ENCODE results near the gene XNDC1N.
"Not testable (repeated sequence)": the region's sequence is repeated elsewhere in the genome, so short reads cannot be mapped to it uniquely, and the experiment has no call there.

The XNDC1N gene

DNA sequence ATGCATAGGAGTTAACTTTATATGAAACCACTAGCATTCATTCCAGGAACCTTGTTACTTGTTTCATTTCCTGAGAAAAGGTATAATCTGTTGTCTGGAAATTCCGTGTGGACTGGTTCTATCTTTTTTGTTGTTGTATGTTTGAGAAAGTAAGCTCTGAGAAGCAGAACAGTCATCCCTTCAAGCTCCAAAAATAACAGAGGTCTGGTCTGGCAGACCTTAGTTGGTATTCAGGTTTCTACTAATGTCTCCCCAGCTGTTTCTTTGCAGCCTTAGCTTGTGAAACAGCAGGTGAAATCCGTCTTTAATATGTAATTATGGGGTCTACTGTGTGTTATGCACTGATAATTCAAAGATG is 2.8 kb upstream of the XNDC1N start:
- no peak for DNase-seq (ENCODE audit: low read depth in 2 of 2)

DNA sequence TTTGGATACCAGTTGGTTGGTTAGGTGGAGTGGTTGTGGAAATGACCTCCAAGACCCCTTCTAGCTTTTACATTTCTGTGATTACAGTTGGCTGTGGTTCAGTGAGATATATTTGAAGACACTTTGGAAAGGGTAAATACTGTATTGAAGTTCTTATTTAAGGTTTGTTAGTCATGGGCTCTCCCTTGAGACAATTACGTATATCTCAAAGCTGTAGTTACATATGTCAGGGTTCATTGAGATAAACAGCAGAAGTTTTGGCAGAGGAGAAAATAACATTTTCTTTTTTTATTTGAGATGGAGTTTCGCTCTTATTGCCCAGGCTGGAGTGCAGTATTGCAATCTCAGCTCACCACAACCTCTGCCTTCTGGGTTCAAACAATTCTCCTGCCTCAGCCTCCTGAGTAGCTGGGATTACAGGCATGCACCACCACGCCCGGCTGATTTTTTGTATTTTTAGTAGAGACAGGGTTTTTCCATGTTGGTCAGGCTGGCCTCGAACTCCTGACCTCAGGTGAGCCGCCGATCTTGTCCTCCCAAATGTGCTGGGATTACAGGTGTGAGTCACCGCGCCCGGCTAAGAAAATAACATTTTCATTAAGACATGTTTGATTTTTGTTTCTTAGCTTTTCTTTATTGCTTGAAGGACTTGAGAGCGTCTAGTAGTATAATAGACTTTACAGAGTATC is 2.3 kb upstream of the XNDC1N start:
- no peak for DNase-seq (ENCODE audit: low read depth in 2 of 2)

DNA sequence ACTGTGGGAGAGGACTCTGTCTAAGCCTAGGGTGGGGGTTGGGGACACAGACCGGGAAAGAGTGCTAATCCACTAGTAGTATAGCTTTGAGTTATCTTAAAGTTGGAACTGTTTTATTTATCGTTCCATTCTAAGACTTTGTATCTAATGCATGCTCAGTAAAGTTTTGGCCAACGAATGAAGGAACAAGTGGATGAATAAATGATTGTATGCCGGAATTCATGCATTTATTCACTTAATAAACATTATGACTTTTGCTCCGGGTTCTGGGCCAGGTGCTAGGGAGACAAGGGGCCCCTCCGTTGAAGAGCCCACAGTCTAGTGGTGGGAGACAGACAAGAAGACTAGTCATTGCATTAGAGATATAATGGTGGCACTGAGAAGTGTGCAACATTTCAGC is 1.1 kb upstream of the XNDC1N start:
- DNase-seq (ENCODE audit: low read depth in 2 of 2): no peak

DNA sequence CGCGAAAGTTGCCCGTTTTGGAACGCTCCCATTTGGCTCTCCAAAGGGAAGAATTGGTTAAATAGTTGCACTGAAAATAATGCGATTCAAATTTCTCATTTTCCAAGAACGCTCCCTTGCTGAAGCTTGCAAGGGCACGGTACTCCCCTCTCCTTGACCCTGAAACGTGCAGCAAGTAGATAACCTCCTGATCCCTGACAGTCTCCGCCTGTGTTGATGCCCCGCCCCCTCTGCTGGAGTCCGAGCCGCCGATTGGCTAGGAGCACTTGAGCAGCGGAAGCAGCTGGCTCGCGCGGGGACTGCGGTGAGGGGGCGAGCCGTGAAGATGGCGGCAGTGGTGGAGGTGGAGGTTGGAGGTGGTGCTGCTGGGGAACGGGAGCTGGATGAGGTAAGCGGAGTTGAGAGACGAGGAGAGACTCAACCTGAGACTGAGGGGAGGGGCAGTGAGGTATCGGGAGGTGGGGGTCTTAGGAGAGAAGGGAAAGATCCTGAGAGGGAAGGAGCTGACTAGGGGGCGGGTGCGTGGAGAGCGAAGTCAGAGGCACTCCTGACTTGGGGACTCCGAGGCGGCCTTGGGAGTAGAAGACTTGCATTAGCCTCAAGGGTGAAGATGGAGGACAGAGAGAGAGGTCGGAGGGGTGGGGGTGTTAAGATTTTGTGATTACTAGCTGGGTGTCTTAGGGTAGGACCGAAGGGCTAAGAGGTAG is 496 bp upstream of the XNDC1N start, which contains the start of gene RNF121:
RNF121 (plus strand) TSS at position 310 of the 707 bp plus-strand sequence; CDS start at position 326, 16 bp downstream.
- DNase-seq (ENCODE audit: low read depth in 2 of 2): peak; percentile 86 to 95

DNA sequence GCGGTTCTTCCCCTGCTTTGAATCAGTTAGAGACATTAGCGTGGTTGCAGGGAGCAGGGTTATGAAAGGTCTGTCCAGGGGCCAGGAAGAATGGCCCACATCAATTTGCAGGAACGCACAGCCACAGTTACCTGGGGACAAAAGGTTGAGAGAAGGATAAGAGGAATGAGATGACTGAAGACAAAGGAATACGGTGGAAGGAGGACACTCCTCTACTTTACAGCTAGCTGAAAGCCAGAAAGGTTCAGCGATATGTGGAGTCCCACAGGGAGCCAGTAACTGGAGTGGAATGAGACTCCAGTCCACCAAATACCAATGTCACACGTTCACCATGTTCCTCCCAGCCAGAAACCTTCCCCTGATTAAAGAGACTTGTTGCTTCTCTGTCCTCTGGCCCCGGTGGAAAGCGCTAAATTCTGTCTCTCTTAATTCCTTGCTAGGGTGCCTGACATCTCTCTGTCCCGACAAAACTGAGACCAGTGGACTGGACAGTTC is 10.7 kb downstream of the XNDC1N start:
- DNase-seq (ENCODE audit: low read depth in 2 of 2): no peak

DNA sequence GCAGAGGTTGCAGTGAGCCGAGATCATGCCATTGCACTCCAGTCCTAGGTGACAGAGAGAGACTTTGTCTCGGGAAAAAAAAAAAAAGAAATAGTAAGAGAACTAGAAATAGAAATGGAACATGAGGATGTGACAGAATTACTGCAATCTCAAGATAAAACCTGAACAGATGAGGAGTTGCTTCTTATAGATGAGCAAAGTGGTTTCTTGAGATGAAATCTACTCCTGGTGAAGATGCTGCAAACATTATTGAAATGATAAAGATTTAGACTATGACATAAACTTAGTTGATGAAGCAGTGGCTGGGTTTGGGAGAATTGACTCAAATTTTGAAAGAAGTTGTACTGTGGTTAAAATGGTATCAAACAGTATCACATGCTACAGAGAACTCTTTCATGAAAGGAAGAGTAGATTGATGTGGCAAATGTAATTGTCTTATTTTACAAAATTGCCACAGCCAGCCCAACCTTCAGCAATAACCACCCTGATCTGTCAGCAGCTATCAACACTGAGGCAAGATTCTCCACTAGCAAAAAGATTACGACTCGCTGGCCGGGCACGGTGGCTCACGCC is 13.7 kb downstream of the XNDC1N start:
- DNase-seq (ENCODE audit: low read depth in 2 of 2): no peak

DNA sequence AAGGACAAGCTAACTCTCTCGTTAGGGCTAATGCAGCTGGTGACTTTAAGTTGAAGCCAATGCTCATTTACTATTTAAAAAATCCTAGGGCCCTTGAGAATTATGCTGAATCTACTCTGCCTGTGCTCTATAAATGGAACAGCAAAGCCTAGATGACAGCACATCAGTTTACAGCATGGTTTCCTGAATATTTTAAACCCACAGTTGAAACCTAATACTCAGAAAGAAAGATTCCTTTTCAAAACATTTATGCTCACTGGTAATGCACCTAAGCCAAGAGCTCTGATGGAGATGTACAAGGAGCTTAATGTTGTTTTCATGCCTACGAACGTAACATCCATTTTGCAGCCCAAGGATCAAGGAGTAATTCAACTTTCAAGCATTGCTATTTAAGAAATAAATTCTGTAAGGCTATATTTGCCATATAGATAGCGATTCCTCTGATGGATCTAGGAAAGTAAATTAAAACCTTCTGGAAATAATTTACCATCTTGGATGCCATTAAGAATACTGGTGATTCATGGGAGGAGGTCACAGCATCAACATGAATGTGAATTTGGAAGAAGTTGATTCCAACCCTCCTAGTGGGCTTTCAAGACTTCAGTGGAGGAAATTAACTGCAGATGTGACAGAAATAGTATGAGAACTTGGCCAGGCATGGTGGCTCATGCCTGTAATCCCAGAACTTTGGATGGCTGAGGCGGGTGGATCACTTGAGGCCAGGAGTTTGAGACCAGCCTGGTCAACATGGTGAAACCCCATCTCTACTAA is 14.5 kb downstream of the XNDC1N start:
- no peak for DNase-seq (ENCODE audit: low read depth in 2 of 2)

DNA sequence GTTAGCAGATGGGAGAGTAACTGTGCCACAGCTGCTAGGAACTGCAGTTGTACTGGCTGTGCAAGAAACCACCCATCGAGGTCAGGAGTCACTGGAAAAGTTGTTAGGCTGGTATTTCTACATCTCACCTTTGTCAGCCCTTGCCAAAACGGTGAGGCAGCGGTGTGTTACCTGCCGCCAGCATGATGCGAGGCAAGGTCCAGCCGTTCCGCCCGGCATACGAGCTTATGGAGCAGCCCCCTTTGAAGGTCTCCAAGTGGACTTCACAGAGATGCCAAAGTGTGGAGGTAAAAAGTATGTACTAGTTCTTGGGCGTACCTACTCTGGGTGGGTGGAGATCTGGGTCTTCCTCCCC is 16.4 kb downstream of the XNDC1N start:
- DNase-seq (ENCODE audit: low read depth in 2 of 2): not testable (repeated sequence)

DNA sequence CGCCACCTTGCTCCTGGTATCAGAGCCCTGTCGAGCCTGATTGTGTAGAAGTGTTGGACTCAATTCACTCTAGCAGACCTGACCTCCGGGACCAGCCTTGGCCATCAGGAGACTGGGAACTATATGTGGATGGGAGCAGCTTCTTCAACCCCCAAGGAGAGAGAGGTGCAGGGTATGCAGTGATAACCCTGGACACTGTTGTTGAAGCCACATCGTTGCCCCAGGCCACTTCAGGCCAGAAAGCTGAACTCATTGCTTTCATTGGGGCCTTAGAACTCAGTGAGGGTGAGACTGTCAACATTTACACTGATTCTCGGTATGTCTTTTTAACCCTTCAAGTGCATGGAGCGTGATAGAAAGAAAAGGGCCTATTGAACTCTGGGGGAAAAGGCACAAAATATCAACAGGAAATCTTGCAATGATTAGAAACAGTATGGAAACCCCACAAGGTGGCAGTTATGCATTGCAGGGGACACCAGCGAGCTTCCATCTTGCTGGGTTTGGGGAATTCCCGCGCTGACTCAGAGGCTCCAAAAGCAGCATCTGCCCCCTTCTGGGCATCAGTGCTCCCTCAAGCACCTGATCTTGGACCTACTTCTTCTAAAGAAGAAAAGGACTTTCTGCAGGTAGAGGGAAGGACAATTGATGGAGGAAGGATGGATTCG is 16.9 kb downstream of the XNDC1N start:
- peak in 1 of 2 donors; percentile 2 for DNase-seq (ENCODE audit: low read depth in 2 of 2)

DNA sequence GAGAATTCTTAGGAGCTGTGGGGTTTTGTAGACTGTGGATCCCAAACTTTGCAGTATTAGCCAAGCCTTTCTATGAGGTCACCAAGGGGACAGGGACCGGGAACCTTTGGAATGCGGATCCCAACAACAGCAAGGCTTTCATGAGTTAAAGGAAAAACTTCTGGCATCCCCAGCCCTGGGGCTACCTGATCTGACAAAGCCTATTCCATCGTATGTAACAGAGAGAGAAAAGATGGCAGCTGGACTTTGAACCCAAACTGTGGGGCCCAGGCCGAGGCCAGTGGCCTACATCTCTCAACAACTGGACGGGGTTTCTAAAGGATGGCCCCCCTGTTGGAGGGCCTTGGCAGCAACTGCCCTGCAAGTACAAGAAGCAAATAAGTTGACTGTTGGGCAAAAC is 17.6 kb downstream of the XNDC1N start:
- not testable (repeated sequence) for DNase-seq (ENCODE audit: low read depth in 2 of 2)

DNA sequence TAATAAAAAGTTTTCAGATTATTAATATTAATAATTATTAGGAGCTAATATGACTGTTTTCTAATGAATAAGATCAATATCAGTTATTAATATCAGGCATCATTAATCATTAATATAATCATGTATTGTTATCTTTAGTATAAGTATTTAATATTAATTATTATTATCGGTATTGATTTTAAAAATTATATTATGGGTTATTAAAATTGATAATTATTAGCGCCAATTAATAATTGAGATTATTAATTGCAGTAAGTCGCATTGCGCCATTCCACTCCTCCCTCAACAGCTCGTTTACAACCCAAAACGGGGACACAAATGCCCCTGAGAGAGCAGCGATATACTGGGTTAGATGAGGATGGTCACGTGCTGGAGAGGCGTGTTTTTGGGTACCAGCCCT is 20.2 kb downstream of the XNDC1N start:
- DNase-seq (ENCODE audit: low read depth in 2 of 2): no peak

DNA sequence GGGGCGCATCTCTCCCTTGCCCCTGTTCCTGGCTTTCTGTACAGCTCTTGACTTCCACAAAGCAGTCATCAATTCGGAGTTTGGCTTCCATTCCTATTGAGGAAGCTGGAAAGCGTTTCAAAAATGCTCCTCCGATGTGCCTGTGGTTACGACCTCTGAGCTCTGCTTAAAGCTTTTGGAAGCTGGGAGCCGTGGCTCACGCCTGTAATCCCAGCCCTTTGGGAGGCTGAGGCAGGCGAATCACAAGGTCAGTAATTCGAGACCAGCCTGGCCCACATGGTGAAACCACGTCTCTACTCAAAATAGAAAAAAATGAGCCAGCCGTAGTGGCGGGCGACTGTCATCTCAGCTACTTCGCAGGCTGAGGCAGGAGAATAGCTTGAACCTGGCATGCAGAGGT is 27.3 kb downstream of the XNDC1N start:
- not testable (repeated sequence) for DNase-seq (ENCODE audit: low read depth in 2 of 2)

DNA sequence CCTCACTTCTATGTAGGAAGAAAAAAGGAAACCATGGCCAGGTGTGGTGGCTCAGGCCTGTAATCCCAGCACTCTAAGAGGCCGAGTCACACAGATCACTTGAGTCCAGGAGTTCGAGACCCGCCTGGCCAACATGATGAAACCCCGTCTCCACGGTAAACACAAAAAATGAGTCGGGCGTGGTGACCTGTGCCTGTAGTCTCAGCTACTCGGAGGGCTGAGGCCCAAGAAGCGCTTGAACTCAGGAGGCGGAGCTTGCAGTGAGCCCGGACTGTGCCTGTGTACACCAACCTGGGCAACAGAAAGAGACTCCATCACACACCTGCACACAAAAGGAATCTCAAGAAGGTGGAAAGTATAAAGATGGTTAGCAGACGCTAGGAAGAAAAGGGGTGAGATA is 32.4 kb downstream of the XNDC1N start:
- no peak for DNase-seq (ENCODE audit: low read depth in 2 of 2)

DNA sequence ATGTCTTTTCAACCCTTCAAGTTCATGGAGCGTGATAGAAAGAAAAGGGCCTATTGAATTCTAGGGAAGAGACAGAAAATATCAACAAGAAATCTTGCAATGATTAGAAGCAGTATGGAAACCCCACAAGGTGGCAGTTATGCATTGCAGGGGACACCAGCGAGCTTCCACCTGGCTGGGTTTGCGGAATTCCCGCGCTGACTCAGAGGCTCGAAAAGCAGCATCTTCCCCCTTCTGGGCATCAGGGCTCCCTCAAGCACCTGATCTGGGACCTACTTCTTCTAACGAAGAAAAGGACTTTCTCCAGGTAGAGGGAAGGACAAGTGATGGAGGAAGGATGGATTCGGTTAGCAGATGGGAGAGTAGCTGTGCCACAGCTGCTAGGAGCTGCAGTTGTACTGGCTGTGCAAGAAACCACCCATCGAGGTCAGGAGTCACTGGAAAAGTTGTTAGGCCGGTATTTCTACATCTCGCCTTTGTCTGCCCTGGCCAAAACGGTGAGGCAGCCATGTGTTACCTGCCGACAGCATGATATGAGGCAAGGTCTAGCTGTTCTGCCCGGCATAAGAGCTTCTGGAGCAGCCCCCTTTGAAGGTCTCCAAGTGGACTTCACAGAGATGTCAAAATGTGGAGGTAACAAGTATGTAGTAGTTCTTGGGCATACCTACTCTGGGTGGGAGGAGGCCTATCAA is 39.1 kb downstream of the XNDC1N start:
- DNase-seq (ENCODE audit: low read depth in 2 of 2): not testable (repeated sequence)

DNA sequence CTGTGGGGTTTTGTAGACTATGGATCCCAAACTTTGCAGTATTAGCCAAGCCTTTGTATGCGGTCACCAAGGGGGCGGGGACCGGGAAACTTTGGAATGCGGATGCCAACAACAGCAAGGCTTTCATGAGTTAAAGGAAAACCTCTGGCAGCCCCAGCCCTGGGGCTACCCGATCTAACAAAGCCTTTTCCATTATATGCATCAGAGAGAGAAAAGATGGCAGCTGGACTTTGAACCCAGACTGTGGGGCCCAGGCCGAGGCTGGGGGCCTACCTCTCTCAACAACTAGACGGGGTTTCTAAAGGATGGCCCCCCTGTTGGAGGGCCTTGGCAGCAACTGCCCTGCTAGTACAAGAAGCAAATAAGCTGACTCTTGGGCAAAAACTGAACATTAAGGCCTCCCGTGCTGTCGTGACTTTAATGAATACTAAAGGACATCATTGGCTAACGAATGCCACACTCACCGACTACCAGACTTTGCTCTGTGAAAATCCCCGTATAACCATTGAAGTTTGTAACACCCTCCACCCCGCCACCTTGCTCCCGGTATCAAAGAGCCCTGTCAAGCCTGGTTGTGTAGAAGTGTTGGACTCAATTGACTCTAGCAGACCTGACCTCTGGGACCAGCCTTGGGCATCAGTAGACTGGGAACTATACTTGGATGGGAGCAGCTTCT is 39.9 kb downstream of the XNDC1N start:
- DNase-seq (ENCODE audit: low read depth in 2 of 2): not testable (repeated sequence)

DNA sequence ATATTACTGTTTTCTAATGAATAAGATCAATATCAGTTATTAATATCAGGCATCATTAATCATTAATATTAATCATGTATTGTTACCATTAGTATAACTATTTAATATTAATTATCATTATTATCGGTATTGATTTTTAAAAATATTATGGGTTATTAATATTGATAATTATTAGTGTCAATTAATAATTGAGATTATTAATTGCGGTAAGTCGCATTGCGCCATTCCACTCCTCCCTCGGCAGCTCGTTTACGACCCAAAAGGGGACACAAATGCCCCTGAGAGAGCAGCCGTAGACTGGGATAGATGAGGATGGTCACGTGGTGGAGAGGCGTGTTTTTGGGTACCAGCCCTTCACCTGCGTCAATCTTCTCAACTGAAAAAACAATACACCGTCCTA is 42.6 kb downstream of the XNDC1N start:
- DNase-seq (ENCODE audit: low read depth in 2 of 2): not testable (repeated sequence)

Data from stimulated activated CD8-positive, alpha-beta memory T cell treated with anti-CD3 and anti-CD28 coated beads, Interleukin-7, amount 100 ng/mL, for 1 hour (primary cell).